GM12874 (cell line): Measurements from ENCODE around the gene CNTNAP4.

Experiments used
- CTCF ChIP-seq: IDR thresholded peaks from 2 replicates; pipeline ENCODE4 v1.5.1; 2011; ENCODE audit warnings: low read depth, mild to moderate bottlenecking, control low read depth, low read length, moderate library complexity; ENCODE audit not compliant: insufficient read depth

CNTNAP4 gene

GRCh38 chr16:76577003-76577402, 299.8 kb downstream of the CNTNAP4 start:
- no peak for TF ChIP-seq CTCF

- TF ChIP-seq CTCF = no peak
Observed at GRCh38 chr16:76579277-76579922, 302.2 kb downstream of the CNTNAP4 start.

- TF ChIP-seq CTCF = no peak
Observed at GRCh38 chr16:76583466-76583865, 306.3 kb downstream of the CNTNAP4 start.

DNA sequence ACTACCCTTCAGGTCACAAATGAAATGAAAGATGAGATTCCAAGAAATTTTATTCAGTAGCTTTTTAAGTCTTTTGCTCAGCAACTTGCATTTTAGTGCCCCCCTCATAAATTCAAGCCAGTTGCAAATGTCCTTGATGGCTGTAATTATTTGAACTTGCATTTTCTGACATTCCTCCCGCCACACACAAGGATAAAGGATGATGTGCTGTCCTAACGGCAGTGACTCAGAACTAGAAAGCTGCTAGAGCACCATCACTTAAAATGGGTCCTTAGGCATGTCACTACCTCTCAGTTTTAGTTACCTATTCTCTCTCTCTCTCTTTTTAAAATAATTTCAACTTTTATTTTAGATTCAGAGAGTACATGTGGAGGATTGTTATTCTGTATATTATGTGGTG, 306.7 kb downstream of the CNTNAP4 start:
- no peak for TF ChIP-seq CTCF

- TF ChIP-seq CTCF = no peak
Observed at GRCh38 chr16:76598498-76598897, 321.3 kb downstream of the CNTNAP4 start.

DNA sequence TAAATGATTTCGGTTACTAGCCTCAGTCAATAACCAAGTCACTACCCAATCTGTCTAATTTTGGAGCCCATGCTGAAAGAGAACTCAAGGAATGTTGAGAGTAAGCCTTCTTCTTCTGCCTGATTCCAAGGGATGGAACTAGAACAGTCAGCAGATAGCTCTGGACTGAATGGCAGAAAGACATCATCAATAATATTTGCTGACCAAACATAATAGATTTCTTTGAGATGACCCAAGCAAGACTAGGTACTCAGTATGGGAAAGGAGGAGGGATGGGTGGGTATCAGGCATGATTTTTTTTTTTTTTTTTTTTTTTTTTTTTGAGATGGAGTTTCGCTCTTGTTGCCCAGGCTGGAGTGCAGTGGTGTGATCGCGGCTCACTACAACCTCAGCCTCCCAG, 330.1 kb downstream of the CNTNAP4 start:
- no peak for TF ChIP-seq CTCF
